Hair follicular keratinocyte (primary cell): ENCODE data around the gene OPRD1. TPM values are rescaled to one million over a fixed set of nuclear protein-coding genes. Genes with fewer than 3 reads are reported as not detected.

Experiments
- total RNA-seq: library from RNA; depleted of rRNA; stranded (reverse); fragments of >200 nt; gene quantifications from 2 replicates; pipeline ENCODE4 v1.2.3, GENCODE V29; 2015

OPRD1 gene
- total RNA-seq, result not detected in 2 replicates

GRCh38 chr1:28811766-28812668, at the start of gene OPRD1:
TSS of gene OPRD1 (plus strand) at chr1:28812170. CDS start at chr1:28812384, 214 bp downstream.

GRCh38 chr1:28914228-28915030, 102.5 kb downstream of the OPRD1 start, which contains the start of gene EPB41:
TSS of gene EPB41 (plus strand) at chr1:28914569. CDS start at chr1:28987438, 72,869 bp downstream.

Other genes starting within 250 kb of the OPRD1 start
- 0.87 and 1.5 TPM in 2 replicates for gene RAB42, start 219.9 kb upstream of the OPRD1 start, total RNA-seq
- gene TAF12, start 169.1 kb upstream of the OPRD1 start, total RNA-seq, result 25.2 and 26.8 TPM in 2 replicates
- gene RNU11, start 163.6 kb upstream of the OPRD1 start, total RNA-seq, result not detected in 2 replicates
- 4.9 and 5.8 TPM in 2 replicates for gene GMEB1, start 143.4 kb upstream of the OPRD1 start, total RNA-seq
- gene YTHDF2, start 75.2 kb upstream of the OPRD1 start, total RNA-seq, result 35.3 and 44.1 TPM in 2 replicates
- 17.2 and 18.5 TPM in 2 replicates for gene EPB41, start 102.4 kb downstream of the OPRD1 start, total RNA-seq